Stimulated activated CD4-positive, alpha-beta T cell treated with anti-CD3 and anti-CD28 coated beads, Interleukin-4, amount 100 ng/mL, for 4 hours (primary cell): ENCODE measurements around the gene CTNNA1.
"Not testable (repeated sequence)": the region's sequence is repeated elsewhere in the genome, so short reads cannot be mapped to it uniquely, and the experiment has no call there.

Experiments
- DNase-seq, 2 experiments: peaks; one replicate each; pipeline ENCODE4 v3.0.0-alpha.2; 2020

Gene CTNNA1

GRCh38 chr5:138725153-138725817 lies 27.9 kb upstream of the CTNNA1 start:
- DNase-seq, result no peak

GRCh38 chr5:138725818-138726416 lies 27.3 kb upstream of the CTNNA1 start:
- DNase-seq, result no peak

GRCh38 chr5:138726848-138727247 lies 26.4 kb upstream of the CTNNA1 start:
- DNase-seq, result peak in 1 of 2 experiments; percentile 9

- not testable (repeated sequence) for DNase-seq
Observed at GRCh38 chr5:138730496-138730895, 22.7 kb upstream of the CTNNA1 start.

GRCh38 chr5:138732466-138732865 lies 20.8 kb upstream of the CTNNA1 start:
- no peak for DNase-seq

GRCh38 chr5:138732933-138733332 lies 20.3 kb upstream of the CTNNA1 start:
- no peak for DNase-seq

GRCh38 chr5:138733509-138733908 lies 19.7 kb upstream of the CTNNA1 start:
- DNase-seq, result no peak

- no peak for DNase-seq
Observed at GRCh38 chr5:138736293-138736692, 16.9 kb upstream of the CTNNA1 start.

- DNase-seq, result no peak
Observed at GRCh38 chr5:138737494-138738265, 15.5 kb upstream of the CTNNA1 start.

- DNase-seq, result no peak
Observed at GRCh38 chr5:138738399-138738798, 14.8 kb upstream of the CTNNA1 start.

GRCh38 chr5:138739938-138740337 lies 13.3 kb upstream of the CTNNA1 start:
- no peak for DNase-seq

GRCh38 chr5:138743484-138743883 lies 9.7 kb upstream of the CTNNA1 start:
- DNase-seq, result no peak

- no peak for DNase-seq
Observed at GRCh38 chr5:138745268-138745667, 8.0 kb upstream of the CTNNA1 start.

GRCh38 chr5:138748630-138749081 lies 4.6 kb upstream of the CTNNA1 start:
- DNase-seq, result no peak

GRCh38 chr5:138751344-138751743 lies 1.9 kb upstream of the CTNNA1 start:
- not testable (repeated sequence) for DNase-seq

- DNase-seq, result no peak
Observed at GRCh38 chr5:138752341-138752950, 779 bp upstream of the CTNNA1 start.

GRCh38 chr5:138753794-138754698 lies 821 bp downstream of the CTNNA1 start:
- DNase-seq, result peak; percentile 42 to 60

GRCh38 chr5:138754699-138755057 lies 1.5 kb downstream of the CTNNA1 start:
- no peak for DNase-seq

- no peak for DNase-seq
Observed at GRCh38 chr5:138755084-138755748, 2.0 kb downstream of the CTNNA1 start.

- no peak for DNase-seq
Observed at GRCh38 chr5:138757061-138757776, 4.0 kb downstream of the CTNNA1 start.

GRCh38 chr5:138760448-138761110 lies 7.4 kb downstream of the CTNNA1 start:
- no peak for DNase-seq
